ENCODE results near the gene C12orf42. TPM values are rescaled to one million over a fixed set of nuclear protein-coding genes. Genes with fewer than 3 reads are reported as not detected.

C12orf42 gene
- total RNA-seq, 1 donor from 2014 or later = 0.11 TPM

GRCh38 chr12:103313894-103314293 lies 181.9 kb downstream of the C12orf42 start:
- Mint-ChIP-seq H3K4me3 (no peak overlapping the region), H3K4me1 (no peaks in the 10 kb centered on the region), H3K9me3 (peaks cover 17% of the 10 kb centered on the region), H3K27ac (no peak overlapping the region), H3K27me3 (ENCODE audit: low read depth) (peaks cover 51% of the 10 kb centered on the region), H3K36me3 (no peaks in the 10 kb centered on the region)
- no peak for DNase-seq (ENCODE audit: low spot score in 2 of 2, unreplicated experiment in 2 of 2)
- no peak for TF ChIP-seq CTCF (IDR thresholded peaks at IDR 0.05; ENCODE audit: unreplicated experiment)

- Mint-ChIP-seq H3K4me3 (no peak overlapping the region), H3K27me3 (ENCODE audit: low read depth) (peaks cover 49% of the 10 kb centered on the region), H3K4me1 (no peaks in the 10 kb centered on the region), H3K9me3 (peaks cover 17% of the 10 kb centered on the region), H3K36me3 (no peaks in the 10 kb centered on the region), H3K27ac (no peak overlapping the region)
- no peak for TF ChIP-seq CTCF (IDR thresholded peaks at IDR 0.05; ENCODE audit: unreplicated experiment)
- no peak for DNase-seq (ENCODE audit: low spot score in 2 of 2, unreplicated experiment in 2 of 2)
Measured at GRCh38 chr12:103312742-103313354, 182.9 kb downstream of the C12orf42 start.

- no peak overlapping the region for H3K4me3 Mint-ChIP-seq
- peaks cover 59% of the 10 kb centered on the region for H3K27me3 Mint-ChIP-seq (ENCODE audit: low read depth)
- H3K4me1 Mint-ChIP-seq = no peaks in the 10 kb centered on the region
- H3K27ac Mint-ChIP-seq = no peak overlapping the region
- no peaks in the 10 kb centered on the region for H3K36me3 Mint-ChIP-seq
- no peak for TF ChIP-seq CTCF (IDR thresholded peaks at IDR 0.05; ENCODE audit: unreplicated experiment)
- no peak for DNase-seq (ENCODE audit: low spot score in 2 of 2, unreplicated experiment in 2 of 2)
- H3K9me3 Mint-ChIP-seq = peaks cover 5% of the 10 kb centered on the region
Measured at GRCh38 chr12:103310546-103311270, 185.1 kb downstream of the C12orf42 start.

GRCh38 chr12:103308396-103308795 lies 187.4 kb downstream of the C12orf42 start:
- H3K36me3 Mint-ChIP-seq = no peaks in the 10 kb centered on the region
- H3K27me3 Mint-ChIP-seq (ENCODE audit: low read depth) = peaks cover 64% of the 10 kb centered on the region

GRCh38 chr12:103303484-103303883 lies 192.3 kb downstream of the C12orf42 start:
- Mint-ChIP-seq H3K4me3 (no peak overlapping the region), H3K4me1 (no peaks in the 10 kb centered on the region), H3K9me3 (peaks cover 3% of the 10 kb centered on the region), H3K27ac (no peak overlapping the region), H3K36me3 (no peaks in the 10 kb centered on the region), H3K27me3 (ENCODE audit: low read depth) (peaks cover 81% of the 10 kb centered on the region)
- DNase-seq (ENCODE audit: low spot score in 2 of 2, unreplicated experiment in 2 of 2) = no peak
- TF ChIP-seq CTCF (IDR thresholded peaks at IDR 0.05; ENCODE audit: unreplicated experiment) = no peak

More at GRCh38 chr12:103308396-103308795, 187.4 kb downstream of the C12orf42 start:
- Mint-ChIP-seq H3K9me3 (no peaks in the 10 kb centered on the region), H3K4me1 (no peaks in the 10 kb centered on the region), H3K27ac (no peak overlapping the region), H3K4me3 (no peak overlapping the region)
- TF ChIP-seq CTCF (IDR thresholded peaks at IDR 0.05; ENCODE audit: unreplicated experiment) = no peak
- DNase-seq (ENCODE audit: low spot score in 2 of 2, unreplicated experiment in 2 of 2) = no peak

All from mesothelial cell of epicardium (in vitro differentiated cells).